NCI-H2227 (cell line): ENCODE measurements around the gene CFAP61.
"Not testable (repeated sequence)": the region's sequence is repeated elsewhere in the genome, so short reads cannot be mapped to it uniquely, and the experiment has no call there.

Experiments used
- DNase-seq: peaks from one replicate; lab custom pipeline; 2025; ENCODE audit not compliant: unreplicated experiment; lab: John Stamatoyannopoulos, UW

The CFAP61 gene

DNA sequence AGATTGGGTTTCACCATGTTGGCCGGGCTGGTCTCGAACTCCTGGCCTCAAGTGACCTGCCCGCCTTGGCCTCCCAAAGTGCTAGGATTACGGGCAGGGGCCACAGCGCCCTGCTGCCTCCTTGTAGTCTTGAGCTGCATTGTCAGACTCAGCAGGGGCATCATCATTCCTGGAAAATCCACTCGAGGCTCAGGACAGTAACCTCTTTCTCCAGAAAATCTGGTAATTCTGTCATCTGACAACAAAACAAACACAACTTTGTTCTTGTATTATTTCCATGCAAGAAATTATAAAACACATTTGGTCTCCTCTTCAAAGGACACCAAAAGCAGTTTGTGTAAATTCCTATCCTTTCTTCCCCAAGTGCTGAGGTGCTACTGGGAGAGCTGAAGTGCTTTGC lies 178.4 kb downstream of the CFAP61 start:
- no peak for DNase-seq

- no peak for DNase-seq
Observed at GRCh38 chr20:20231528-20232298, 179.4 kb downstream of the CFAP61 start.

- no peak for DNase-seq
Observed at GRCh38 chr20:20233041-20233514, 180.7 kb downstream of the CFAP61 start.

- DNase-seq, result no peak
Observed at GRCh38 chr20:20235681-20236080, 183.3 kb downstream of the CFAP61 start.

DNA sequence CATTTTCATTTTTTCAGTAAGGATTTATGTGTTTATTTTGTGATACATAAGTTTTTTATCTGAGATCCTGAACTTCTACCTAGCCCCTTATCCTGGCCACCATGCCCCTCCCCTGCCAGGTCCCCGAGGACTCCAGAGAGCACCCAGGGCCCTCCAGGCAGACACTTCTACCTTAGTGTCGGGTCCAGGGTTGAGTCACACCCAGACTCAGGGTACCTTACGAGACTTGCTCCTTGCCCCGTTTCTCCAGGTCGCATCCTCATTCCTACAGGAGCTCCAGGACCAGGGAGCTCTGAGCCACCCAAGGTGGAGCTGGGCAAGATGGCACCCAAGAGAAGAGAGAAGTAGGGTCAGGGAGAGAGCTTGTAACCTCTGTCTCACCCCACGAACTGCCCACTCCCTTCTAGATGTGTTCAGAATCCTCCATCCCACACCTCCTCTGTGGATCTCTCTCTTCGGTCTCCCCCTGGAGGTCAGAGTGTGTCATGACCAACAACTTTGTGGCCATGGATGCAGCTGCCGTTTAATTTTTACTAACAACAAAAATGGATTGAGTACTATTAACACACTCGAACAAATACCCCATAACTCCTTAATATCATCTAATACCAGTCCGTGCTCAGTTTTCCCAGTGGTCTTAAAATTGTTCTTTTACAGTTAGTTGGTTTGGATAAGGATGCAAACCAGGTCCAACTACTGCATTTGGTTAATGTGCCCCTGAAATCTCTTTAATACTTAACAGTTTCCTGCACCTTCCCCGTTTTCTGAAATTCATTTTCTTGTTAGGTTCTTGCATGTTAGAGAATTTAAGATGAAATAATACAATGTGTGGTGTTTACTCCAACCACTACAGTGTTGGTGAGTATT lies 185.0 kb downstream of the CFAP61 start:
- peak; percentile 65 for DNase-seq

DNA sequence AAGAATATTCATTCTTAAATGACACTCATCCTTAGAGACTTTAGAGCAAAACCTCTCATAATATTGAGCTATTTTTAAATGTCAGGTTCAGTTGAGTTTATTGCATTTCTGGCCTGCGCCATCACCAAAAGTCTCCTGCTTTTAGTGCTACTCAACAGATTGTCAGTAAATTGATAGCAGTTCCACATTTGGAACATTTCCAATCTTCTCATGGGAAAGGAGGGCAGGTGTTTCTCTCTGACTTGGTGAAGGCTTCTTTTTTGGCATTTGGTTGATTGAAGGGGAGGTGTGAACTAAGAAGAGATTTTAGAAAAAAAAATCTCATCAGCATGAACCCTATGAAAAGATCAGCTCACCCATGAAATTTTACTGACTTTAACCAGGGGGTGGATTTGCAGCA lies 189.6 kb downstream of the CFAP61 start:
- DNase-seq, result peak; percentile 37

DNA sequence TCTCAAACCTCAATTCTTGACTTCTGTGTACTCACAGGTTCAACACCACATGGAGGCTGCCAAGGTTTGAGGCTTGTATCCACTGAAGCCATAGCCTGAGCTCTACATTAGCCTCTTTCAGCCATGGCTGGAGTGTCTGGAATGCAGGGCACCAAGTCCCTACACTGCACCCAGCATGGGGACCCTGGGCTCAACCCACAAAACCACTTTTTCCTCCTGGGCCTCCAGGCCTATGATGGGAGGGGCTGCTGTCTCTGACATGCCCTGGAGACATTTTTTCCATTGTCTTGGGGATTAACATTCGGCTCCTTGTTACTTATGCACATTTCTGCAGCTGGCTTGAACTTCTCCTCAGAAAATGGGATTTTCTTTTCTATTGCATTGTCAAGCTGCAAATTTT lies 192.1 kb downstream of the CFAP61 start:
- not testable (repeated sequence) for DNase-seq

DNA sequence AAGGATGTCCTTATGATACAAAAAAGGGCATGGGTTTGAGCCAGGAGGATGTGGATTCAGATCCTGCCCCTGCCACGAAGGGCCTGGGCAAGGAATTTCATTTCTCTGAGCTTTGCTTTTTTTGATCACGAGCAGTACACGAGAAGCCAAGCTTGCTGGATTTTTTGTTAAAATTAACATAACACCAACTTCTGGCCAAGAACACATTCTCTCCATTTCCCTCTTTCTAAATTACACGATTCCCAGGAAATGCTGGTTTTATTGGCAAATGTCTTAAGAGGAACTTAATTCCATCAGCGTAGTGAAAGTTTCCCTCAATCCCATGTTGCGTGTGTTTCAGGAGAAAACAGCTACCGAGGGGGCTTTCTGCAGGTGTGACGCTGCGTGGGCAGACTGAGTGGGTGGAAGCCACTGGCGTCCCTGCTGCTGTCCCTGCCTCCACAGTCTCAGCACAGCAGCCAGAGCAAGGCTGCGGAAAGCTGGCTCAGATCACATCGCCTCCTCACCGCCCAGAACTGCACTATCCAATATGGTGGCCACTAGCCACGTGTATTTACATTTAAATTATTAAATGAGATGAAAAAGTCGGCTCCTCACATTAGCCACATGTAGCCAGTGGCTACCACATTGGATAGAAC lies 194.8 kb downstream of the CFAP61 start:
- DNase-seq, result no peak

- DNase-seq, result no peak
Observed at GRCh38 chr20:20248620-20249200, 196.4 kb downstream of the CFAP61 start.

DNA sequence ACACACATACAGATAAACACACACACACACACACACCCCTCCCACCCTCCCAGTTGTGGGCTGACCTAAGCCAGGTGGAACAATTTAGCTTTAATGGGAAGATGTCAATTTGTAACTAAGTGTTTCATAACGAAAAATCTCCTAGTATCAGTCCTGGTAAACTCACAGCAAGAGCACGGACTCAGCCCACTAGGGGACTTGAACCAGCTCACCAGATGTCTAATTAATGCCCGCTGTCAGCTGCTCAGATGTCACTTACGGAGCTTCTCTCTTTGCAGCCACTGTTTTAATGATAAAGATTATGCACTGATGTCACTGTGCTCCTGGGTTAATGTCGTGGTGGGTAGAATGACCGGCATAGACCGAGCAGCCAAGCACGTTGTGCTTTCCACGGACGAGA lies 199.0 kb downstream of the CFAP61 start:
- DNase-seq, result peak; percentile 66

DNA sequence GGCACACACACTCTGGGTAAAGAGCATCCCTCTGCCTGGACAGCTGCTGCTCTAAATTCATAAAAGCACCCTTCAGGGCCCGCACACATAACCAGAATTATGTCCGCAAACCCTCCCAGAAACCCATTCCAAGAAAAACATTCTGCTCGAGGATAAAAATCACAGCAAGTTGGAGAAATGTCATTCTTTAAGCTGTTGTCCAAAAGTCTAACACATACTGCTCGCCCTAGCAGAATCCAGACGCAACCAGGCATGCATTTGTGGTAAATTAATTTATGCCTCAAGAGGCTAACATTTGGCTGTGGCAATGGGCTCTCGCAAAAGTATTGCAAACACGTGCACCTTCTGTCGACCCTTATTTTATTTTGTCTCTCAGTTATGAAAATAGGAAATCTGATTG lies 199.5 kb downstream of the CFAP61 start:
- no peak for DNase-seq

DNA sequence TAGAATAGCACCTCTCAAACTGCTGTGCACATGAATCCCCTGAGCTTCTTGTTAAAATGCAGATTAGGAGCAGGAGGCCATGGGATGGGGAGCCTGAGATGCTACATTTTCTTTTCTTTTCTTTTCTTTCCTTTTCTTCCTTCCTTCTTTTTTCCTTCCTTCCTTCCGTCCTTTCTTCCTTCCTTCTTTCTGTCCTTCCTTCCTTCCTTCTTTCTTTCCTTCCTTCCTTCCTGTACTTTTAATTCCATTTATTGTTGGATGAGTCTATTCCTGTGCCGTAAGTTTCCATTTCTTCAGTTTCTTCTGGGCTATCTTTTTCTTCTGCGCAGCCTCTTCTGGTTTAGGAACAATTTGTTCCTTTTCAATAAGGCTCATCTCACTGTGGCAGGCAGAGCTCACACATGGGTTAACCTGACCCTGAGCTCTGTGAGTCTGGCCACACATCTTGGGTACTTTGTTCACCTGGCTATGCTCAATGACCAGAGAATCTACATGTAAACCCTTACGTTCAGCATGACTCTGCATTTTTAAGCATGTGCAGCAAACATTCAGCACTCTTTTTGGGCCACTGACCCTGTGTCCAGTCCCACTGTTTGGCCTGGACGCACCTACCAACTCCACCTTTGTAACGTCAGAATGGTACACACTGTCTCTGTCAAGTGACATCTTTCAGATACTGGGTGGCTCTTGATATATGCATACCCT lies 200.9 kb downstream of the CFAP61 start:
- DNase-seq, result no peak

DNA sequence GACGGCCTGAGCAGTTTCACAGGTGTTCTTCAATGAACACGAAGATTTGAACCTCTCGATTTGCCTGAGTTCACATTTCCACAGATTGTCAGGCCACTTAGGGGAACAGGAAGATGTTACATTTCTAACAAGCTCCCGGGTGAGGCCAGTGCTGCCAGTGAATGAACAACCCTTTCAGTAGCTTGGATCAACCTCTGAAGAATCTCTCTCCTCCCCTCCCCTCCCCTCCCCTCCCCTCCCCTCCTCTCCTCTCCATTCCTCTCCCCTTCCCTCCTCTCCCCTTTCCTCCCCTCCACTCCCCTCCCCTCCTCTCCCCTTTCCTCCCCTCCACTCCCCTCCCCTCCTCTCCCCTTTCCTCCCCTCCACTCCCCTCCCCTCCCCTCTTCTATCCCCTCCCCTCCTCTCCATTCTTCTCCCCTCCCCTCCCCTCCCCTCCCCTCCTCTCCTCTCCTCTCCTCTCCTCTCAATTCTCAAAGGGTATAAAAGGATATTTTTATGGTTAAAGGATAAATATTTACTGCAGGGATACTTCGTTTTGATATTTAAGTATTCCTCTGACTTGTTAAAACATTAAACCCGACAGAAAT lies 201.5 kb downstream of the CFAP61 start:
- DNase-seq, result no peak

DNA sequence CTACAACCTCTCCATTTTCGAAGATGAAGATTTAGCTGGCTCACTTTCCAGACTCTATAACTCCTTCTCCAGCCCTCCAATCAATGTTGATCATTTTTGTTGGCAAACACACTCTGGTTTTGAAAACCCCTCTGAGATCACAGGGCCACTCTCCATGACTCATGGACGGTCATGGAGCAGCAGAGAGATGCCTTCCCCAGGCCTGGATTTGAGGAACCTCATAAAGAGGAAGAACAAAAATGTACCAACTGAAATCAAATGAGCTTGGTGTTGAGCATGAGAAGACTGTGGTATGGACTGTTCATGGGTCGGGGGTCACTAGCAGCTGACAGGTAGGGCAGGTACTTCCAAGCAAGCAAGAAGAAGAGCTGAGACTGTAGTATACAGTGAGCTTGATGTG lies 202.8 kb downstream of the CFAP61 start:
- no peak for DNase-seq

DNA sequence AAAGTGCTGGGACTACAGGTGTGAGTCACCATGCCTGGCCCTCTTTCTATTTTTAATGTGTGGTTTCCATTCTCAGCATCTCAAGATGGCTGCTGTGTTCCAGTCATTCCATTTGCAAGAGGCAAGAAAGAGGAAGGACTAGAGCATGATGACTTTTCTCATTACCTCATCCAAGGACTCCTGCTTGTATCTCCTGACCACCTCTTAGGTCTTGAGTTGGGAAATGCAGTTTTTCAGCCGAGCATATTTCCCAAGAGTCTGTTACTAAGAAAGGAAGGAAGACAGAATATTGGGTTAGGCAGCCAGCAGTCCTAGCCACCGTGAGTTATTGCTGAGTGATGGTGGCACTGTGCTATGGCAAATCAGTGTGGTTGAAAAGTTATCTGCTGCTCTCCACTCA lies 207.2 kb downstream of the CFAP61 start:
- DNase-seq, result no peak

GRCh38 chr20:20261159-20261558 lies 208.8 kb downstream of the CFAP61 start:
- no peak for DNase-seq

- no peak for DNase-seq
Observed at GRCh38 chr20:20265210-20265609, 212.9 kb downstream of the CFAP61 start.

GRCh38 chr20:20266552-20266951 lies 214.2 kb downstream of the CFAP61 start:
- DNase-seq, result no peak

DNA sequence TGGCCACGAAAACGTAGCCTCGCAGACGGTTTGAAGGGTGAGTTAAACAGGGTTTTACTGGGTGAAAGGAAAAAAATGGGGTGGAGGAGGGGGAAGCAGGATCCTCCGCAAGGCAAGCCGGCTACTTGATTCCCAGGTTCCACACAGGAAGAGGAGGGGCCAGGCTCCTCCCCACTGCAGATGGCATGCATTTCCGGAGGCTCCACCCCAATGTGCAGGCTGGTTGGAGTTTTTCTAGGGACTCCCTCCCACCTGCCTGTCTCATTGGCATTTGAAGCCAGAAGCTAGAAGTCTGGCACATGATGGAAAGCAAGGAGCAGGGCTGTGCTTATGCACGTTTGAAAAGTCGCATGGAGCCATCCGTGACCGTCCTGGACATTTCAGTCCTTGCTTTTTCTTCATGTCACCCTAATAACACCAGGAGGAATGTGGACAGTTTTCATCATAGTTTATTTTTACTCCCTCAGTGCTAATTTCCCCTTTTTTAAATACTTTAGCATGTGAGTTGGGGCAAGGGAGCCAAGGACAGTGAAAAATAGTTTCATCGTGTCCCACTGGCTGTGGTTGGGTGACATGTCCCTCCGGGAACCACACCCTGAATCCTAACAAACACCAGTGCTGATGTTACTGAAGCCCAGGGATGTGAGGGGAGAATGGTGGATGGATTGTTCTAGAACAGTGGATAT lies 215.5 kb downstream of the CFAP61 start:
- DNase-seq, result no peak

- no peak for DNase-seq
Observed at GRCh38 chr20:20271271-20271670, 218.9 kb downstream of the CFAP61 start.
